ENCODE data around the gene PLAGL1. TPM values are rescaled to one million over a fixed set of nuclear protein-coding genes. Genes with fewer than 3 reads are reported as not detected.
"Not testable (repeated sequence)": the region's sequence is repeated elsewhere in the genome, so short reads cannot be mapped to it uniquely, and the experiment has no call there.

PLAGL1 gene
- total RNA-seq, 1 donor from 2014 or later, result 20.3 TPM

DNA sequence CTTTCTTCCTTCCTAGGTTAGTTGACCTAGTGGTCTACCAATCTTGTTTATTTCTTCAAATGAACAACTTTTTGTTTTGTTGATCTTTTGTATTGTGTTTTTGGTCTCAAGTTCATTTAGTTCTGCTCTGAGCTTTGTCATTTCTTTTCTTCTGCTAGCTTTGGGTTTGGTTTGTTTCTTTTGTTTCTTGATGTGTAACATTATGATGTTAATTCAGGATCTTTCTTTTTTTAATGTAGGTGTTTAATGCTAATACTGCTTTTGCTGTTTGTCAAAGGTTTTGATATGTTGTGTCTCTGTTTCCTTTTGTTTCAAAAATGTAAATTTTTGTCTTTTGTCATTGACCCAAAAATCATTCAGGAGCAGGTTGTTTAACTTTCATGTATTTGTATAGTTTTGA, 78.1 kb downstream of the PLAGL1 start:
- Histone ChIP-seq H3K4me2 (ENCODE audit: low read length) (no peak overlapping the region), H3K4me3 (ENCODE audit: insufficient read depth, low read depth, low read length) (no peak overlapping the region), H2AFZ (ENCODE audit: low read depth, low read length) (no peak overlapping the region), H4K20me1 (ENCODE audit: insufficient read depth, low read length) (no peaks in the 10 kb centered on the region), H3K79me2 (ENCODE audit: insufficient read depth, low read length) (no peaks in the 10 kb centered on the region), H3K36me3 (ENCODE audit: insufficient read depth, low read length) (no peaks in the 10 kb centered on the region), H3K9ac (ENCODE audit: low read length) (no peak overlapping the region), H3K27me3 (ENCODE audit: insufficient read depth, low read length) (no peaks in the 10 kb centered on the region), H3K9me3 (ENCODE audit: insufficient read depth, low read depth, low read length) (no peaks in the 10 kb centered on the region), H3K27ac (ENCODE audit: low read depth, low read length) (no peak overlapping the region), H3K4me1 (ENCODE audit: insufficient read depth, low read length) (no peaks in the 10 kb centered on the region)
- no peak for FAIRE-seq
- Mint-ChIP-seq H3K27ac (ENCODE audit: unreplicated experiment) (no peak overlapping the region), H3K4me1 (ENCODE audit: low read depth, unreplicated experiment) (no peaks in the 10 kb centered on the region), H3K4me3 (ENCODE audit: unreplicated experiment) (no peak overlapping the region), H3K36me3 (ENCODE audit: low read depth, unreplicated experiment) (no peaks in the 10 kb centered on the region), H3K27me3 (ENCODE audit: low read depth, unreplicated experiment) (peaks cover 3% of the 10 kb centered on the region), H3K9me3 (ENCODE audit: unreplicated experiment) (peaks cover 2% of the 10 kb centered on the region)
- no peak for TF ChIP-seq EZH2 (IDR thresholded peaks at IDR 0.05; ENCODE audit: insufficient read depth, low read length)
- TF ChIP-seq, protein P1, sequence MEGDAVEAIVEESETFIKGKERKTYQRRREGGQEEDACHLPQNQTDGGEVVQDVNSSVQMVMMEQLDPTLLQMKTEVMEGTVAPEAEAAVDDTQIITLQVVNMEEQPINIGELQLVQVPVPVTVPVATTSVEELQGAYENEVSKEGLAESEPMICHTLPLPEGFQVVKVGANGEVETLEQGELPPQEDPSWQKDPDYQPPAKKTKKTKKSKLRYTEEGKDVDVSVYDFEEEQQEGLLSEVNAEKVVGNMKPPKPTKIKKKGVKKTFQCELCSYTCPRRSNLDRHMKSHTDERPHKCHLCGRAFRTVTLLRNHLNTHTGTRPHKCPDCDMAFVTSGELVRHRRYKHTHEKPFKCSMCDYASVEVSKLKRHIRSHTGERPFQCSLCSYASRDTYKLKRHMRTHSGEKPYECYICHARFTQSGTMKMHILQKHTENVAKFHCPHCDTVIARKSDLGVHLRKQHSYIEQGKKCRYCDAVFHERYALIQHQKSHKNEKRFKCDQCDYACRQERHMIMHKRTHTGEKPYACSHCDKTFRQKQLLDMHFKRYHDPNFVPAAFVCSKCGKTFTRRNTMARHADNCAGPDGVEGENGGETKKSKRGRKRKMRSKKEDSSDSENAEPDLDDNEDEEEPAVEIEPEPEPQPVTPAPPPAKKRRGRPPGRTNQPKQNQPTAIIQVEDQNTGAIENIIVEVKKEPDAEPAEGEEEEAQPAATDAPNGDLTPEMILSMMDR (IDR thresholded peaks at IDR 0.05; ENCODE audit: insufficient read depth, low read depth, low read length), result no peak
- DNase-seq (ENCODE audit: low read depth), result no peak

DNA sequence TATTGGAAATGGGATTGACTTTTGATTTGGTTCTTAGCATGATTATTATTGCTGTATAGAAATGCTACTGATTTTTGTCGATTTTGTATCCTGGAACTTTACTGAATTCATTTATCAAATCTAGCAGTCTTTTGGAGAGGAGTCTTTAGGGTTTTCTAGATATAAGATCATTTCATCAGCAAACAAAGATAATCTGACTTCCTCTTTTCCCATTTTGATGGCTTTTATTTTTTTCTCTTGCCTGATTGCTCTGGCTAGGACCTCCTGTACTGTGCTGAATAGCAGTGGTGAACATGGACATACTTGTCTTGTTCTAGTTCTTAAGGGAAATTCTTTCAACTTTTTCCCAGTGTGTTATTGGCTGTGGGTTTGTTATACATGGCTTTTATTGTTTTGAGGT, 79.2 kb downstream of the PLAGL1 start:
- TF ChIP-seq, protein P1 (IDR thresholded peaks at IDR 0.05; ENCODE audit: insufficient read depth, low read depth, low read length), result no peak
- TF ChIP-seq EZH2 (IDR thresholded peaks at IDR 0.05; ENCODE audit: insufficient read depth, low read length), result no peak
- Mint-ChIP-seq H3K4me1 (ENCODE audit: low read depth, unreplicated experiment) (no peaks in the 10 kb centered on the region), H3K36me3 (ENCODE audit: low read depth, unreplicated experiment) (no peaks in the 10 kb centered on the region), H3K27me3 (ENCODE audit: low read depth, unreplicated experiment) (no peaks in the 10 kb centered on the region), H3K27ac (ENCODE audit: unreplicated experiment) (no peak overlapping the region), H3K9me3 (ENCODE audit: unreplicated experiment) (peaks cover 2% of the 10 kb centered on the region), H3K4me3 (ENCODE audit: unreplicated experiment) (no peak overlapping the region)
- FAIRE-seq (peak; percentile 64), DNase-seq (ENCODE audit: low read depth) (no peak)
- no peak overlapping the region for H2AFZ ChIP-seq (ENCODE audit: low read depth, low read length)
- H3K36me3 ChIP-seq (ENCODE audit: insufficient read depth, low read length), result no peaks in the 10 kb centered on the region
- H3K4me2 ChIP-seq (ENCODE audit: low read length), result no peak overlapping the region
- H3K9me3 ChIP-seq (ENCODE audit: insufficient read depth, low read depth, low read length), result no peaks in the 10 kb centered on the region
- no peak overlapping the region for H3K27ac ChIP-seq (ENCODE audit: low read depth, low read length)
- H3K4me3 ChIP-seq (ENCODE audit: insufficient read depth, low read depth, low read length), result no peak overlapping the region
- H3K79me2 ChIP-seq (ENCODE audit: insufficient read depth, low read length), result no peaks in the 10 kb centered on the region
- no peak overlapping the region for H3K9ac ChIP-seq (ENCODE audit: low read length)
- no peaks in the 10 kb centered on the region for H4K20me1 ChIP-seq (ENCODE audit: insufficient read depth, low read length)
- no peaks in the 10 kb centered on the region for H3K4me1 ChIP-seq (ENCODE audit: insufficient read depth, low read length)
- no peaks in the 10 kb centered on the region for H3K27me3 ChIP-seq (ENCODE audit: insufficient read depth, low read length)

DNA sequence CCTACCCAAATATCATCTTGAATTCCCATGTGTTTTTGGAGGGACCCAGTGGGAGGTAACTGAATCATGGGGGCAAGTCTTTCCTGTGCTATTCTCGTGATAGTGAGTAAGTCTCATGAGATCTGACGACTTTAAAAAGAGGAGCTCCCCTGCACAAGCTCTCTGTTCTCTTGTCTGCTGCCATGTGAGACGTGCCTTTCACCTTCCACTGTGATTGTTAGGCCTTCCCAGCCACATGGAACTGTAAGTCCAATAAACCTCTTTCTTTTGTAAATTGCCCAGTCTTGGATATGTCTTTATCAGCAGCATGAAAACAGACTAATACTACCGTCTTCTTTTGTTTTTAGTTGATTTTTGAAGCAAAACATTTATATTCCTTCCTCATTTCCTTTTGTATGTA, 91.0 kb downstream of the PLAGL1 start:
- H3K4me1 Mint-ChIP-seq (ENCODE audit: low read depth, unreplicated experiment); H3K36me3 Mint-ChIP-seq (ENCODE audit: low read depth, unreplicated experiment); H3K4me1 ChIP-seq (ENCODE audit: insufficient read depth, low read length); H3K9me3 ChIP-seq (ENCODE audit: insufficient read depth, low read depth, low read length); H3K4me2 ChIP-seq (ENCODE audit: low read length); H3K9ac ChIP-seq (ENCODE audit: low read length); H3K27me3 Mint-ChIP-seq (ENCODE audit: low read depth, unreplicated experiment); H3K36me3 ChIP-seq (ENCODE audit: insufficient read depth, low read length); DNase-seq (ENCODE audit: low read depth); H3K27me3 ChIP-seq (ENCODE audit: insufficient read depth, low read length); H3K4me3 Mint-ChIP-seq (ENCODE audit: unreplicated experiment); H3K79me2 ChIP-seq (ENCODE audit: insufficient read depth, low read length); FAIRE-seq; H3K4me3 ChIP-seq (ENCODE audit: insufficient read depth, low read depth, low read length); H3K27ac Mint-ChIP-seq (ENCODE audit: unreplicated experiment); H3K27ac ChIP-seq (ENCODE audit: low read depth, low read length); H4K20me1 ChIP-seq (ENCODE audit: insufficient read depth, low read length); H2AFZ ChIP-seq (ENCODE audit: low read depth, low read length): not testable (repeated sequence)
- peaks cover 12% of the 10 kb centered on the region for H3K9me3 Mint-ChIP-seq (ENCODE audit: unreplicated experiment)

All from astrocyte (in vitro differentiated cells and primary cell).